HG02852 (cell line): ENCODE measurements around the gene INPP5A.

Source experiments
- ATAC-seq: cut with Tn5 transposase; IDR thresholded peaks from one replicate; pipeline ENCODE4 v1.9.1; 2021; ENCODE audit warnings: mild to moderate bottlenecking, moderate library complexity; ENCODE audit not compliant: unreplicated experiment

The INPP5A gene

GRCh38 chr10:132652936-132653590, 115.5 kb downstream of the INPP5A start:
- no peak for ATAC-seq

GRCh38 chr10:132653721-132654120, 116.1 kb downstream of the INPP5A start:
- ATAC-seq: no peak

DNA sequence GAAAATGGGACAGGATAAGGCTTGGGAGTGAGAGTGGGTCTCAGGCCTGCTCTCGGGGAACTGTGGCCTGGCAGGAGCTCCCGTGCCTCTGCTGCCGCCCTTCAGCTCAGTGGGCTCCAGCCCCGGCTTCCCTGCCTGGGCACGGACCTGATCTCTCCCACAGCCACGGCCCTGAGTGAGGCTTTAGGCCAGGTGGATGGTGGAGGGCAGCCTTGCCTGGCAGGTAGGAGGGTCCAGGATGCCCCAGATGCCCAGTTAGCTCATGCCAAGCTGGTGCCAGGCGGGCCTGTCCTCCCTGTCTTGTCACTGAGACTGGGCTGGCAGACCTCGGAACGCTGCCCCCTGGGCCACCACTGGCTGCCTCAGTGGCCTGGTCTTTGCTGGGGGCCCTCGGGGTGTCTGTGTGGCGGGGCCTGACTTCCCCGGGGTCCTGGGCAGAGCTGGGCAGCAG, 116.6 kb downstream of the INPP5A start:
- no peak for ATAC-seq

DNA sequence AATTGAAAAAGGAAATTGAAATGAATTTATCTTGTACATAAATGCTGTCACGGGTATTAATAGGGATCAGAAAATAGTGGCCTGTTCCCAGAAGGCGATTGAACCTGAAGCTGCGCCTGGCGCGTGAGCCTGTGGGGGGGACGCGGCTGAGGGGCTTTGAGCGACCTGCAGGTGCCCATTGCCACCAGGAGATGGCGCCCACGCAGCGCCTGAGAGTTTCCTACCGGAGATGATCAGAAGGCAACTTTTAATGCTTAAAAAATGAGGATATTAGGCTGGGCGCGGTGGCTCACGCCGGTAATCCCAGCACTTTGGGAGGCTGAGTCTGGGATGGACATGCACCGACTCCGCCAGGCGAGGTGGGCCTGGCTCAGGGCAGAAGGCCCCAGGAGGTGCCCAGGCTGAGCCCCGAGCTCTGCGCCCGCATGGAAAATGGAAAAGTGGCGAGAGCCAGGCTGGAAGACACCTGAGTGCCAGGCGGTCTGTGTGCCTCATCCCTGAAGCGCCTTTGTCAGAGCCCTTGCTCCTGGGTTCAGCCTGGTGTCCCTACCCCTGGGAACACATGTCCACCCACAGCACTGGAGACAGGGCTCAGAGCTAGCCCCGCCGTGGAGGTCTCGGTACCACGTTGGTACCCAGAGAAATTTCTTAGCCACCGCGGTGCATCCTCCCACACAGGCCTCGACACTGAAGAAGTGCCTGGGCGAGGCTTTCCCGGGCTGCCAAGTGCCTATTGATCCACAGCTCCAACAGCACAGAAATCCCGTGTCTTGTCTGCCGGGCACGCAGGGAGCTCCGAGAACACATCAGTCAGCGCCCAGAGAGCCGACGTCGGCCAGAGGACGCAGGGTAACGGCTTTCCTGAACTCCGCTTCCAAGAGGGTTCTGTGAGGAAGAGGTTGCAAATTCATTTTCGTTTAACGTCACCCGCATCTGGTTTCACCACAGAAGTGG, 117.4 kb downstream of the INPP5A start:
- ATAC-seq: no peak

DNA sequence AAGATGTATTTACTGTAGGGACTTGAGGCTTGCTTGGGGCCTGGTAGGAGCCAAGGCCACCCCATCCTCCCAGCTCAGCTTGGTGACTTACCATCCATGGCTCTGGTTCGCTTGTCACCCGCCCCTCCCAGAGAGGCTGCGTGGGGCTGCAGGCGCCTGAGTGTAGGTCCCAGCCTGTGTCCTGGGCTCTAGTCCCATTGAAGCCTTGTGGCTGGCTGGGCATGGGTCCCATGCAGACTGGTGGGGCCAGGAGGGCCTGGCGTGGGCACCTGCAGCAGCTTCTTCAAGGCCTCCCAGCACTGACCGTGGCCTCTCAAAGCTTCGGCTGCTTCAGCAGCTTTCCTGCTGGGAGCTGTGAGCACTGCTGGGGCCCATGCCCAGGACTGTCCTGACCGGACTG, 118.1 kb downstream of the INPP5A start:
- no peak for ATAC-seq

GRCh38 chr10:132656283-132657126, 118.9 kb downstream of the INPP5A start:
- no peak for ATAC-seq

DNA sequence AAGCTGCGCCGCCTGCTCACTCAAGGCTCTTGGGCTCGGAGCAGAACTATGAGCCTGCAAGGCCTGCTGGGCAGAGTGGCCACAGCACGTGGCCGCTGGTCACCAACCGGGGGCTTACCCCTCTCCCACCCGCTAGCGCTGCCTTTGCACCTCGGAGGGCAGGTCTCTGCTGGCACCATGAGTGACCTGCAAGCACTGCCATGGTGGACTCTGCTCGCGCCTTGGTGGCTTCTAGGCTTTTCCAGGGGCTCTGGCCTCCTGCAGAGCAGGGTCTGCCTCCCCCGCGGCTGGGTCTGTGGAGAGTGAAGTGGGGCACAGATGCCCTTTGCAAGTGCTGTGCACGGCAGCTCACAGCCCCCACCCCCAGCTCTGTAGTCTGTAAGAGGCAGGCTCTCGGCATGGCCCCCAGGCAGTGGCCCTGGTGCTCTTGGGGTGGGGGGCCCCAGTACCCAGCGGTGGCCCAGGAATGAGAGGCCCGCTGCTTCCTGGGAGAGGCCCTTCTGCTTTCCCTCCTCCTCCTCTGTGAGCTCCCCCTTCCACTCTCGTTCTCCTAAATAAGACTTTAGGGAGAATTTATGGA, 119.6 kb downstream of the INPP5A start:
- no peak for ATAC-seq

- no peak for ATAC-seq
These were observed 120.2 kb downstream of the INPP5A start for GRCh38 chr10:132657748-132658147.

GRCh38 chr10:132658546-132659205, 121.1 kb downstream of the INPP5A start:
- ATAC-seq: no peak

- no peak for ATAC-seq
These were observed 121.9 kb downstream of the INPP5A start for GRCh38 chr10:132659206-132660091.

GRCh38 chr10:132660385-132660784, 122.8 kb downstream of the INPP5A start:
- no peak for ATAC-seq

- no peak for ATAC-seq
These were observed 124.8 kb downstream of the INPP5A start for GRCh38 chr10:132662186-132662920.

DNA sequence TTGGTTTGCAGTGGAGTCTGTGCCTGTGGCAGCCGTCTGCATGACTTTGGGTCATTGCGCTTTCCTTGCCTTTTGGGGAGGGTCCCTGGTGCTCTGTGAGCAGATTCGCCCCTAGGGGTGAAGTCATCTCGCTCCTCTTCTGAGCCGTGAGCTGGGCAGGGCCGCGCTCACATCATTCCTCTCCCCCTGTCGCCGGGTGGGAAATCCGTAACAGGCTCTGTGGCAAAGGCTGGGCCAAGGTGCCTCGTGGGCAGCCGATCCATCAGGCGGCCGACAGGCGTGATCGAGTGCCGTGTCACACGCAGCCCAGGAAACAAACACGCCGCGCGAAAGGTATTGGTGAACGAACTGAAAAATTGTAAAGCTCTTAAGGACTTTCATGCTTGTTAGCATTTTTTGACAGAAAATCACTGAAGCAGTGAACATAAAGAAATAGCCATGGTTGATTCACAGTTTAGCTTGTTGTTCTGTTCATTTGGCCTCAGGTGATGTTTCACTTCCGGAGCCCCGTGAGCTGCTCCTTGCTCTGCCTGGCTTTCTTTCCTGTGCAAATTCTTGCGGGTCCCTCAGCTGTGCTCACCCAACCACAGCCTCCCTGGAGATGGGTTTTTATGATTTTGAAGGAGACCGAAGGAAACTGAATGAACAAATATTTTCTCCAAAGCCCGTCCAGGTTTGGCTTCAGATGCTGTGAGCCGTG, 126.2 kb downstream of the INPP5A start:
- no peak for ATAC-seq

- ATAC-seq: no peak
These were observed 126.8 kb downstream of the INPP5A start for GRCh38 chr10:132664407-132664806.

GRCh38 chr10:132664883-132665282, 127.3 kb downstream of the INPP5A start:
- no peak for ATAC-seq

GRCh38 chr10:132665946-132666704, 128.5 kb downstream of the INPP5A start:
- no peak for ATAC-seq

DNA sequence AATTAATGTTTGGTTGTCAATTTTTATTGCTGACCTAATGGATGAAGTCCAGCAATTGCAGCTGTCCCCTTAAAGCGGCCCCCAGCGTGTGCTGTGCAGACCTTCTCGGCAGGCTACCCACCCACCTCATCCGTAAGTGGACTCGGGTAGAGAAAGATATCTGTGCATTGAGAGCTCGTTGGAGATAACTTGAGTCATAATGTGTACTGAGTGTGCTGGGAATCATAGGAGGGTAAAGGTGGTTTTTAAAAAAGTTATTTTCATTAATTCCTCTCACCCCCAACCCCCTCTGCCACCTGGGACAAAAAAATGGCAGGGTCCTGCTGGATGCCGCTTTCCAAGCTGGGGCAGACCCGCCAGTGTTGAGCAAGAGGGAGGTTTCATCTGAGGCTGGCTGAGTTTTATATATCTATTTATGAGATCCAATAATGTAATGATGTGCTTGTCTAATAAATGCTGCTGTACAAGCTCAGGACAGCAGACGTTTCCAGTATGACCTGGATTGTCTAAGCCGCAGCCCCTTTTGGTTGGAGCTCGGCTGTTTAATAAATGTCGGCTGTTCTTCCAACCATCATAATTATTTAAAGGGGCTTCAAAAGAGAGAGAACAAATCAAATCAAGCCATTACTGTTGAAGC, 129.2 kb downstream of the INPP5A start:
- no peak for ATAC-seq
